Adrenal gland (tissue), 5 donors: ENCODE data around the gene CNTN4.

ENCODE experiments used
- POLR2A ChIP-seq, 2 donors: fragments of 450-650 bp; IDR thresholded peaks; one replicate each; pipeline ENCODE4 v1.6.1; 2017; ENCODE audit warnings: antibody characterized with exemption in 2 of 2, mild to moderate bottlenecking in 2 of 2, moderate library complexity in 1 of 2
- TF ChIP-seq, protein P1 (sequence below), 6 experiments: fragments of 450-650 bp in 4 of 6; fragments of 200-600 bp in 2 of 6; sonication (generic) in 1 of 6; IDR thresholded peaks; 1 replicate in 5 of 6; 2 replicates in 1 of 6; pipeline versions ENCODE4 v1.5.1 to v1.8.0; 2016 to 2021; ENCODE audit warnings: antibody characterized with exemption in 6 of 6, mild to moderate bottlenecking in 2 of 6, moderate library complexity in 1 of 6
- donor health status: DM: no; HTN: no; CAD: no.

- TF ChIP-seq, protein P1, sequence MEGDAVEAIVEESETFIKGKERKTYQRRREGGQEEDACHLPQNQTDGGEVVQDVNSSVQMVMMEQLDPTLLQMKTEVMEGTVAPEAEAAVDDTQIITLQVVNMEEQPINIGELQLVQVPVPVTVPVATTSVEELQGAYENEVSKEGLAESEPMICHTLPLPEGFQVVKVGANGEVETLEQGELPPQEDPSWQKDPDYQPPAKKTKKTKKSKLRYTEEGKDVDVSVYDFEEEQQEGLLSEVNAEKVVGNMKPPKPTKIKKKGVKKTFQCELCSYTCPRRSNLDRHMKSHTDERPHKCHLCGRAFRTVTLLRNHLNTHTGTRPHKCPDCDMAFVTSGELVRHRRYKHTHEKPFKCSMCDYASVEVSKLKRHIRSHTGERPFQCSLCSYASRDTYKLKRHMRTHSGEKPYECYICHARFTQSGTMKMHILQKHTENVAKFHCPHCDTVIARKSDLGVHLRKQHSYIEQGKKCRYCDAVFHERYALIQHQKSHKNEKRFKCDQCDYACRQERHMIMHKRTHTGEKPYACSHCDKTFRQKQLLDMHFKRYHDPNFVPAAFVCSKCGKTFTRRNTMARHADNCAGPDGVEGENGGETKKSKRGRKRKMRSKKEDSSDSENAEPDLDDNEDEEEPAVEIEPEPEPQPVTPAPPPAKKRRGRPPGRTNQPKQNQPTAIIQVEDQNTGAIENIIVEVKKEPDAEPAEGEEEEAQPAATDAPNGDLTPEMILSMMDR (IDR thresholded peaks at IDR 0.05) = no peak
- no peak for TF ChIP-seq POLR2A (IDR thresholded peaks at IDR 0.05)
These were observed 686.0 kb downstream of the CNTN4 start for GRCh38 chr3:2784627-2785026.
